Measurements from ENCODE around the gene NIPSNAP3A.

Gene NIPSNAP3A

GRCh38 chr9:104802906-104803305 lies 55.4 kb downstream of the NIPSNAP3A start:
- H3K9me3 Mint-ChIP-seq, result no peaks in the 10 kb centered on the region

GRCh38 chr9:104805441-104805840 lies 58.0 kb downstream of the NIPSNAP3A start:
- Mint-ChIP-seq H3K27ac (no peak overlapping the region), H3K36me3 (ENCODE audit: low read depth) (peaks cover 38% of the 10 kb centered on the region), H3K4me3 (no peak overlapping the region), H3K9me3 (no peaks in the 10 kb centered on the region), H3K27me3 (ENCODE audit: low read depth) (no peaks in the 10 kb centered on the region), H3K4me1 (peaks cover 5% of the 10 kb centered on the region)
- TF ChIP-seq CTCF (IDR thresholded peaks at IDR 0.05; ENCODE audit: unreplicated experiment in 3 of 3), result no peak

More at GRCh38 chr9:104802906-104803305, 55.4 kb downstream of the NIPSNAP3A start:
- Mint-ChIP-seq H3K4me3 (no peak overlapping the region), H3K4me1 (peaks cover 15% of the 10 kb centered on the region), H3K27me3 (ENCODE audit: low read depth) (no peaks in the 10 kb centered on the region), H3K27ac (peak overlapping the region in 1 of 3 experiments; percentile 9), H3K36me3 (ENCODE audit: low read depth) (peaks cover 36% of the 10 kb centered on the region)
- no peak for TF ChIP-seq CTCF (IDR thresholded peaks at IDR 0.05; ENCODE audit: unreplicated experiment in 3 of 3)

GRCh38 chr9:104808035-104808614 lies 60.6 kb downstream of the NIPSNAP3A start:
- H3K9me3 Mint-ChIP-seq, result no peaks in the 10 kb centered on the region
- H3K27ac Mint-ChIP-seq, result no peak overlapping the region
- peaks cover 2% of the 10 kb centered on the region for H3K4me1 Mint-ChIP-seq
- H3K4me3 Mint-ChIP-seq, result no peak overlapping the region
- TF ChIP-seq CTCF (IDR thresholded peaks at IDR 0.05; ENCODE audit: unreplicated experiment in 3 of 3), result peak in 1 of 3 experiments; percentile 10
- no peaks in the 10 kb centered on the region for H3K27me3 Mint-ChIP-seq (ENCODE audit: low read depth)
- peaks cover 44% of the 10 kb centered on the region for H3K36me3 Mint-ChIP-seq (ENCODE audit: low read depth)
